K562 (cell line): ENCODE results near the gene ASIP. TPM values are rescaled to one million over a fixed set of nuclear protein-coding genes. Genes with fewer than 3 reads are reported as not detected.

Experiments
- BACH1 ChIP-seq: fragments of 200-800 bp; sonication (Bioruptor generic); IDR thresholded peaks from 2 replicates; pipeline ENCODE4 v1.6.1; 2016; ENCODE audit warnings: missing genetic modification characterization, missing compliant biosample characterization
- C11orf30 ChIP-seq: fragments of 450-650 bp; IDR thresholded peaks from 2 replicates; pipeline ENCODE4 v1.6.1; 2016; ENCODE audit warnings: low read depth, mild to moderate bottlenecking
- CBX2 ChIP-seq: fragments of 200-600 bp; sonication (generic); IDR thresholded peaks from one replicate; pipeline ENCODE4 v1.6.1; 2012; ENCODE audit warnings: mild to moderate bottlenecking, low read length, inconsistent platforms; ENCODE audit not compliant: insufficient read depth, poor library complexity, severe bottlenecking
- CBX8 ChIP-seq: fragments of 200-600 bp; sonication (generic); IDR thresholded peaks from 2 replicates; pipeline ENCODE4 v1.6.1; 2012; ENCODE audit warnings: borderline replicate concordance, mixed run types, low read depth, mild to moderate bottlenecking, moderate library complexity, mixed read lengths, low read length, control low read depth, inconsistent platforms; ENCODE audit not compliant: poor library complexity, severe bottlenecking; ENCODE audit errors: extremely low read depth
- COPS2 ChIP-seq: fragments of 450-650 bp; conservative IDR thresholded peaks from 2 replicates; pipeline ENCODE4 v1.6.1; 2016; ENCODE audit warnings: mild to moderate bottlenecking, moderate library complexity
- E2F1 ChIP-seq: sonication (generic); formaldehyde crosslinking; IDR thresholded peaks from 2 replicates; pipeline ENCODE4 v1.8.1; 2023; ENCODE audit warnings: mild to moderate bottlenecking, missing genetic modification reagents, moderate library complexity
- FOXK2 ChIP-seq, 2 experiments: fragments of 450-650 bp; IDR thresholded peaks in 1 of 2; conservative IDR thresholded peaks in 1 of 2; 2 replicates each; pipeline ENCODE4 v1.6.1; 2016; ENCODE audit warnings: low read depth in 2 of 2, mild to moderate bottlenecking in 1 of 2
- HCFC1 ChIP-seq: IDR thresholded peaks from 2 replicates; pipeline ENCODE4 v1.6.1; 2012; ENCODE audit warnings: low read depth, low read length, improper control_type of control experiment
- HES1 ChIP-seq: fragments of 450-650 bp; IDR thresholded peaks from 2 replicates; pipeline ENCODE4 v1.6.1; 2016; ENCODE audit warnings: low read depth, mild to moderate bottlenecking, moderate library complexity
- KAT2B ChIP-seq: IDR thresholded peaks from one replicate; pipeline ENCODE4 v1.6.1; 2012; ENCODE audit warnings: low read depth, mild to moderate bottlenecking, control low read depth, inconsistent platforms, low read length, moderate library complexity
- KDM5B ChIP-seq: fragments of 200-600 bp; sonication (generic); IDR thresholded peaks from 2 replicates; pipeline ENCODE4 v1.6.1; 2012; ENCODE audit warnings: low read depth, mild to moderate bottlenecking, moderate library complexity, low read length, control low read depth, inconsistent platforms; ENCODE audit not compliant: insufficient replicate concordance
- KLF1 ChIP-seq: fragments of 450-650 bp; IDR thresholded peaks from 2 replicates; pipeline ENCODE4 v1.6.1; 2016; ENCODE audit warnings: missing genetic modification characterization, missing compliant biosample characterization
- MAFK ChIP-seq: IDR thresholded peaks from 2 replicates; pipeline ENCODE4 v1.6.1; 2011; ENCODE audit warnings: low read length, improper control_type of control experiment
- MAZ ChIP-seq, 2 experiments: fragments of 450-650 bp in 1 of 2; sonication (generic) in 1 of 2; formaldehyde crosslinking; IDR thresholded peaks in 1 of 2; conservative IDR thresholded peaks in 1 of 2; 2 replicates each; pipeline versions ENCODE4 v1.4.0 to v1.5.0; 2020; ENCODE audit warnings: mild to moderate bottlenecking in 1 of 2, missing genetic modification reagents in 1 of 2
- NR1H2 ChIP-seq: sonication (generic); formaldehyde crosslinking; IDR thresholded peaks from 2 replicates; pipeline ENCODE4 v1.4.0; 2020; ENCODE audit warnings: mild to moderate bottlenecking, missing genetic modification reagents
- PML ChIP-seq: IDR thresholded peaks from 2 replicates; pipeline ENCODE4 v1.6.1; 2012; ENCODE audit warnings: low read length, inconsistent platforms
- SMARCA5 ChIP-seq: fragments of 450-650 bp; IDR thresholded peaks from 2 replicates; pipeline ENCODE4 v1.6.1; 2016
- SMARCC2 ChIP-seq: fragments of 450-650 bp; IDR thresholded peaks from 2 replicates; pipeline ENCODE4 v1.6.1; 2017; ENCODE audit warnings: antibody characterized with exemption, moderate library complexity, mild to moderate bottlenecking, low read depth
- TBL1XR1 ChIP-seq, 2 experiments: IDR thresholded peaks; 2 replicates each; pipeline ENCODE4 v1.6.1; 2012; ENCODE audit warnings: improper control_type of control experiment in 2 of 2, low read length in 2 of 2, mild to moderate bottlenecking in 1 of 2
- ZBTB43 ChIP-seq: sonication (generic); formaldehyde crosslinking; IDR thresholded peaks from 2 replicates; pipeline ENCODE4 v1.8.0; 2023; ENCODE audit warnings: mild to moderate bottlenecking, missing genetic modification reagents
- ZFPM2 ChIP-seq: fragments of 250-450 bp; sonication (Bioruptor Pico); IDR thresholded peaks from 2 replicates; pipeline ENCODE4 v1.5.1; 2022; ENCODE audit warnings: mild to moderate bottlenecking
- ZKSCAN3 ChIP-seq: fragments of 250-450 bp; sonication (Bioruptor Pico); IDR thresholded peaks from 2 replicates; pipeline ENCODE4 v1.4.0; 2020
- ZNF197 ChIP-seq: fragments of 200-800 bp; sonication (Bioruptor generic); IDR thresholded peaks from 2 replicates; pipeline ENCODE4 v1.6.1; 2016; ENCODE audit warnings: low read depth, missing genetic modification characterization, missing compliant biosample characterization
- ZNF253 ChIP-seq: fragments of 250-450 bp; sonication (Bioruptor Pico); conservative IDR thresholded peaks from 2 replicates; pipeline ENCODE4 v1.6.1; 2021; ENCODE audit warnings: mild to moderate bottlenecking
- ZNF584 ChIP-seq: fragments of 200-800 bp; sonication (Bioruptor generic); IDR thresholded peaks from 2 replicates; pipeline ENCODE4 v1.6.1; 2016; ENCODE audit warnings: low read depth, mild to moderate bottlenecking, missing genetic modification characterization, missing compliant biosample characterization
- ZNF778 ChIP-seq: fragments of 450-650 bp; formaldehyde crosslinking; IDR thresholded peaks from 2 replicates; pipeline ENCODE4 v1.4.0; 2020; ENCODE audit warnings: mild to moderate bottlenecking, moderate library complexity
- ZZZ3 ChIP-seq: fragments of 450-650 bp; IDR thresholded peaks from 2 replicates; pipeline ENCODE4 v1.6.1; 2016; ENCODE audit warnings: antibody characterized with exemption, mild to moderate bottlenecking, moderate library complexity
- polyA plus RNA-seq, 8 experiments: library from polyadenylated mRNA; depleted of rRNA in 4 of 8; stranded (reverse) in 5 of 8; unstranded in 3 of 8; fragments of >200 nt; fragmentation: Nextera tagmentation in 2 of 8; fragmentation: Illumina TruSeq in 1 of 8; extraction: Ambion mirVana in 2 of 8; extraction: Trizol in 1 of 8; gene quantifications; 2 replicates each; pipeline versions ENCODE4 v1.2.1 to v1.2.3, GENCODE V29; 2011 to 2014; ENCODE audit warnings: inconsistent platforms in 1 of 8, missing spikeins in 1 of 8
- total RNA-seq, 7 experiments: library from RNA; depleted of rRNA in 6 of 7; stranded (reverse); fragments of >200 nt in 6 of 7; fragmentation: Illumina TruSeq in 2 of 7; extraction: Trizol in 2 of 7; gene quantifications; 2 replicates each; pipeline versions ENCODE4 v1.2.1 to v1.2.3, GENCODE V29; 2011 to 2021; ENCODE audit warnings: low replicate concordance in 1 of 7

Gene ASIP
- total and polyA plus RNA-seq, 9 of the 15 experiments (the other 6 are each of a cell fraction or from before 2014, with no cell fraction given), result not detected

GRCh38 chr20:34302723-34303533 lies 61.7 kb downstream of the ASIP start, which contains the start of gene AHCY (continued):
- TF ChIP-seq E2F1, result peak; percentile 81
- TF ChIP-seq CBX8, result no peak
- no peak for TF ChIP-seq CBX2
- no peak for TF ChIP-seq ZNF584 (CRISPR knock-in tag)
- no peak; a peak in 1 of 4 replicates for TF ChIP-seq FOXK2 (conservative IDR thresholded peaks at IDR 0.05 in 1 of 2, IDR thresholded peaks at IDR 0.05 in 1 of 2; ENCODE audit: low read depth in 2 of 2)
- TF ChIP-seq PML, result peak; percentile 35; the same call in 1 of the 2 replicates
- peak; percentile 71 for TF ChIP-seq C11orf30
- no peak for TF ChIP-seq NR1H2 (CRISPR knock-in tag)
- no peak for TF ChIP-seq ZBTB43 (CRISPR knock-in tag)
- peak; percentile 93 for TF ChIP-seq HCFC1
- TF ChIP-seq TBL1XR1 (IDR thresholded peaks at IDR 0.05; ENCODE audit: low read length in 2 of 2), result no peak
- TF ChIP-seq BACH1 (tag), result no peak
- TF ChIP-seq ZNF778 (CRISPR knock-in tag), result no peak
- TF ChIP-seq KLF1 (tag), result no peak
- no peak for TF ChIP-seq SMARCC2
- TF ChIP-seq ZNF197 (CRISPR knock-in tag), result peak; percentile 88
- no peak for TF ChIP-seq COPS2
- no peak for TF ChIP-seq MAFK
- TF ChIP-seq KDM5B, result peak; percentile 76
- no peak for TF ChIP-seq ZZZ3
- no peak for TF ChIP-seq SMARCA5
- no peak for TF ChIP-seq ZNF253 (CRISPR knock-in tag)
- TF ChIP-seq HES1, result no peak
- no peak for TF ChIP-seq KAT2B
- no peak for TF ChIP-seq ZFPM2 (CRISPR knock-in tag)
- TF ChIP-seq ZKSCAN3, result no peak
- peak; percentile 68 to 69 for TF ChIP-seq MAZ (CRISPR knock-in tag; conservative IDR thresholded peaks at IDR 0.05 in 1 of 2, IDR thresholded peaks at IDR 0.05 in 1 of 2)
